HG03139 (cell line): ENCODE measurements around the gene TOMM20.

ENCODE experiments used
- ATAC-seq: cut with Tn5 transposase; IDR thresholded peaks from one replicate; pipeline ENCODE4 v1.9.1; 2021; ENCODE audit not compliant: unreplicated experiment

The TOMM20 gene

DNA sequence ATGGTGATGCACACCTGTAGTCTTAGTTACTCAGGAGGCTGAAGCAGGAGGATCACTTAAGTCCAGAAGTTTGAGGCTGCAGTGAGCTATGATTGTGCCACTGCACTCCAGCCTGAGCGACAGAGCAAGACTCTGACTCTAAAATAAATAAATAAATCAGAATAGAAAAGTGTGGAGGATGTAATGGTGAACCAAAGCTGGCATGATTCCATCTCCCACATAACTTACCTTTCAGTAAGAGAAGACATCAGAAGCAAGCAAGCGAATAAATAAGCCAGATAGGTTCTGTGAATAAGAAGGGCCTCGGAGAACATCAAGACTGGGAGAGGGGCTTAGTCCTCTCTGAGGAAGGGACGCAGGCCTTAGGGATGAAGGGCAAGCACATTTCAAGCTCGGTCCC is 59.5 kb downstream of the TOMM20 start:
- no peak for ATAC-seq

DNA sequence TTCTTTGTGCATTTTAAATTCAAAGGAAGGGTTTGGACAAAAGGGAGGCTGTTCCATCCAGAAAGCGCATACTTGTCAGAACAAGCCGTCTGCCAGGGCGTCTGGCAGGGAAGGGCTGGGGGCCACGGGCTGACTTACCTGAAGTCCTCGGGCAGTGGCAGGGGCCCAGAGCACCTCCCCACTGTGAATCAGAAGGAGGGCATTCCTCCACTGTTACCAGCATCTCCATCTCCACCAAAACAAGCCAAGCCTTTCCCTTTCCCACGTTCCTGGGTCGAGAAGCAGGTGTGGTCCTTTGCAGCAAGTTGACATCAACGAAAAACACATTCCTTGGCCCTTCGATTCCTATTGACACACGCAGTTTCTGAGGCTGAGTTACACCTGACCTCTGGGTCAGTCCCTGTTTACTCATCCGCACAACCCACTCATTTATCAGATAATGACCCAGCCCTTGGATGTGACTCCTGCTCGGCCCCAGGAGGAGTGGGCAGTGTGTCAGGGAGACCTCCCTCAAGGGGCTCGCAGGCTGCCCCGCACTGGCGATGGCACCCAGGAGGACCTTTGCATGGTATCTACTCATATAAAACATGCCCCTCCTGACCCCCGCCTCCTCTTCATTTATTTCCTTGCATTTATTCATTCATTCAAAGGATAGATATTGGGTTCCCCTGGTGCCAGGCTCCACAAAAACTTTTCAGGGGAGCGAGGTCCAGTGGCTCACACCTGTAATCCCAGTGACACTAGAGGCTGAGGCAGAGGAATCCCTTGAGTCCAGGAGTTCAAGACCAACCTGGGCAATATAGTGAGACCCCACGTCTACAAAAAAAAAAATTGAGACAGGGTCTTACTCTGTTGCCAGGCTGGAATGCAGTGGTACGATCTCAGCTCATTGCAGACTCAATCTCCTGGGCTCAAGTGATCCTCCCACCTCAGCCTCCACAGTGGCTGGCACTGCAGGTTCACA is 60.2 kb downstream of the TOMM20 start:
- no peak for ATAC-seq

GRCh38 chr1:235067396-235068157 is 61.1 kb downstream of the TOMM20 start:
- ATAC-seq: no peak

GRCh38 chr1:235063068-235063765 is 65.4 kb downstream of the TOMM20 start:
- ATAC-seq: no peak

- ATAC-seq: no peak
These were observed 67.8 kb downstream of the TOMM20 start for GRCh38 chr1:235060607-235061470.
